ENCODE measurements around the gene DNM2. TPM values are rescaled to one million over a fixed set of nuclear protein-coding genes. Genes with fewer than 3 reads are reported as not detected.

Gene DNM2
- total and polyA plus RNA-seq, 2 of the 13 experiments (the other 11 are each of a cell fraction or from before 2014, with no cell fraction given) = 41.7 to 59.8 TPM

- TF ChIP-seq SP1 (IDR thresholded peaks at IDR 0.05) (no peak), SP1 (CRISPR knock-in tag; IDR thresholded peaks at IDR 0.05) (no peak), ZNF563 (CRISPR knock-in tag; IDR thresholded peaks at IDR 0.05) (peak; percentile 23; the same call in 1 of the 2 replicates), HCFC1 (IDR thresholded peaks at IDR 0.05; ENCODE audit: low read depth, low read length) (no peak), AHR (CRISPR knock-in tag; IDR thresholded peaks at IDR 0.05) (peak; percentile 29; the same call in 1 of the 2 replicates), KLF16 (CRISPR knock-in tag; IDR thresholded peaks at IDR 0.05) (0 out of 4 replicates have a peak, but pooled peaks of 1 of the 2 experiments have one; percentile 42), THAP11 (CRISPR knock-in tag; IDR thresholded peaks at IDR 0.05) (peak; percentile 30; the same call in 1 of the 2 replicates), ZNF484 (CRISPR knock-in tag; IDR thresholded peaks at IDR 0.05; ENCODE audit: borderline replicate concordance, low read depth) (no peak), ZNF670 (CRISPR knock-in tag; IDR thresholded peaks at IDR 0.05; ENCODE audit: borderline replicate concordance) (peak; percentile 90), ZNF264 (CRISPR knock-in tag; IDR thresholded peaks at IDR 0.05) (peak; percentile 54), ZNF468 (CRISPR knock-in tag; IDR thresholded peaks at IDR 0.05) (no peak)
- TF ChIP-seq, protein P1, sequence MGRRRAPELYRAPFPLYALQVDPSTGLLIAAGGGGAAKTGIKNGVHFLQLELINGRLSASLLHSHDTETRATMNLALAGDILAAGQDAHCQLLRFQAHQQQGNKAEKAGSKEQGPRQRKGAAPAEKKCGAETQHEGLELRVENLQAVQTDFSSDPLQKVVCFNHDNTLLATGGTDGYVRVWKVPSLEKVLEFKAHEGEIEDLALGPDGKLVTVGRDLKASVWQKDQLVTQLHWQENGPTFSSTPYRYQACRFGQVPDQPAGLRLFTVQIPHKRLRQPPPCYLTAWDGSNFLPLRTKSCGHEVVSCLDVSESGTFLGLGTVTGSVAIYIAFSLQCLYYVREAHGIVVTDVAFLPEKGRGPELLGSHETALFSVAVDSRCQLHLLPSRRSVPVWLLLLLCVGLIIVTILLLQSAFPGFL (CRISPR knock-in tag; IDR thresholded peaks at IDR 0.05) = no peak
- TF ChIP-seq, protein P2, sequence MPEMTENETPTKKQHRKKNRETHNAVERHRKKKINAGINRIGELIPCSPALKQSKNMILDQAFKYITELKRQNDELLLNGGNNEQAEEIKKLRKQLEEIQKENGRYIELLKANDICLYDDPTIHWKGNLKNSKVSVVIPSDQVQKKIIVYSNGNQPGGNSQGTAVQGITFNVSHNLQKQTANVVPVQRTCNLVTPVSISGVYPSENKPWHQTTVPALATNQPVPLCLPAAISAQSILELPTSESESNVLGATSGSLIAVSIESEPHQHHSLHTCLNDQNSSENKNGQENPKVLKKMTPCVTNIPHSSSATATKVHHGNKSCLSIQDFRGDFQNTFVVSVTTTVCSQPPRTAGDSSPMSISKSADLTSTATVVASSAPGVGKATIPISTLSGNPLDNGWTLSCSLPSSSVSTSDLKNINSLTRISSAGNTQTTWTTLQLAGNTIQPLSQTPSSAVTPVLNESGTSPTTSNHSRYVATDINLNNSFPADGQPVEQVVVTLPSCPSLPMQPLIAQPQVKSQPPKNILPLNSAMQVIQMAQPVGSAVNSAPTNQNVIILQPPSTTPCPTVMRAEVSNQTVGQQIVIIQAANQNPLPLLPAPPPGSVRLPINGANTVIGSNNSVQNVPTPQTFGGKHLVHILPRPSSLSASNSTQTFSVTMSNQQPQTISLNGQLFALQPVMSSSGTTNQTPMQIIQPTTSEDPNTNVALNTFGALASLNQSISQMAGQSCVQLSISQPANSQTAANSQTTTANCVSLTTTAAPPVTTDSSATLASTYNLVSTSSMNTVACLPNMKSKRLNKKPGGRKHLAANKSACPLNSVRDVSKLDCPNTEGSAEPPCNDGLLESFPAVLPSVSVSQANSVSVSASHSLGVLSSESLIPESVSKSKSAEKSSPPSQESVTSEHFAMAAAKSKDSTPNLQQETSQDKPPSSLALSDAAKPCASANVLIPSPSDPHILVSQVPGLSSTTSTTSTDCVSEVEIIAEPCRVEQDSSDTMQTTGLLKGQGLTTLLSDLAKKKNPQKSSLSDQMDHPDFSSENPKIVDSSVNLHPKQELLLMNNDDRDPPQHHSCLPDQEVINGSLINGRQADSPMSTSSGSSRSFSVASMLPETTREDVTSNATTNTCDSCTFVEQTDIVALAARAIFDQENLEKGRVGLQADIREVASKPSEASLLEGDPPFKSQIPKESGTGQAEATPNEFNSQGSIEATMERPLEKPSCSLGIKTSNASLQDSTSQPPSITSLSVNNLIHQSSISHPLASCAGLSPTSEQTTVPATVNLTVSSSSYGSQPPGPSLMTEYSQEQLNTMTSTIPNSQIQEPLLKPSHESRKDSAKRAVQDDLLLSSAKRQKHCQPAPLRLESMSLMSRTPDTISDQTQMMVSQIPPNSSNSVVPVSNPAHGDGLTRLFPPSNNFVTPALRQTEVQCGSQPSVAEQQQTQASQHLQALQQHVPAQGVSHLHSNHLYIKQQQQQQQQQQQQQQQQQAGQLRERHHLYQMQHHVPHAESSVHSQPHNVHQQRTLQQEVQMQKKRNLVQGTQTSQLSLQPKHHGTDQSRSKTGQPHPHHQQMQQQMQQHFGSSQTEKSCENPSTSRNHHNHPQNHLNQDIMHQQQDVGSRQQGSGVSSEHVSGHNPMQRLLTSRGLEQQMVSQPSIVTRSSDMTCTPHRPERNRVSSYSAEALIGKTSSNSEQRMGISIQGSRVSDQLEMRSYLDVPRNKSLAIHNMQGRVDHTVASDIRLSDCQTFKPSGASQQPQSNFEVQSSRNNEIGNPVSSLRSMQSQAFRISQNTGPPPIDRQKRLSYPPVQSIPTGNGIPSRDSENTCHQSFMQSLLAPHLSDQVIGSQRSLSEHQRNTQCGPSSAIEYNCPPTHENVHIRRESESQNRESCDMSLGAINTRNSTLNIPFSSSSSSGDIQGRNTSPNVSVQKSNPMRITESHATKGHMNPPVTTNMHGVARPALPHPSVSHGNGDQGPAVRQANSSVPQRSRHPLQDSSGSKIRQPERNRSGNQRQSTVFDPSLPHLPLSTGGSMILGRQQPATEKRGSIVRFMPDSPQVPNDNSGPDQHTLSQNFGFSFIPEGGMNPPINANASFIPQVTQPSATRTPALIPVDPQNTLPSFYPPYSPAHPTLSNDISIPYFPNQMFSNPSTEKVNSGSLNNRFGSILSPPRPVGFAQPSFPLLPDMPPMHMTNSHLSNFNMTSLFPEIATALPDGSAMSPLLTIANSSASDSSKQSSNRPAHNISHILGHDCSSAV (CRISPR knock-in tag; IDR thresholded peaks at IDR 0.05; ENCODE audit: borderline replicate concordance) = no peak
- TF ChIP-seq, protein P3, sequence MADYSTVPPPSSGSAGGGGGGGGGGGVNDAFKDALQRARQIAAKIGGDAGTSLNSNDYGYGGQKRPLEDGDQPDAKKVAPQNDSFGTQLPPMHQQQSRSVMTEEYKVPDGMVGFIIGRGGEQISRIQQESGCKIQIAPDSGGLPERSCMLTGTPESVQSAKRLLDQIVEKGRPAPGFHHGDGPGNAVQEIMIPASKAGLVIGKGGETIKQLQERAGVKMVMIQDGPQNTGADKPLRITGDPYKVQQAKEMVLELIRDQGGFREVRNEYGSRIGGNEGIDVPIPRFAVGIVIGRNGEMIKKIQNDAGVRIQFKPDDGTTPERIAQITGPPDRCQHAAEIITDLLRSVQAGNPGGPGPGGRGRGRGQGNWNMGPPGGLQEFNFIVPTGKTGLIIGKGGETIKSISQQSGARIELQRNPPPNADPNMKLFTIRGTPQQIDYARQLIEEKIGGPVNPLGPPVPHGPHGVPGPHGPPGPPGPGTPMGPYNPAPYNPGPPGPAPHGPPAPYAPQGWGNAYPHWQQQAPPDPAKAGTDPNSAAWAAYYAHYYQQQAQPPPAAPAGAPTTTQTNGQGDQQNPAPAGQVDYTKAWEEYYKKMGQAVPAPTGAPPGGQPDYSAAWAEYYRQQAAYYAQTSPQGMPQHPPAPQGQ (CRISPR knock-in tag; IDR thresholded peaks at IDR 0.05; ENCODE audit: borderline replicate concordance) = no peak
- TF ChIP-seq, protein P4, sequence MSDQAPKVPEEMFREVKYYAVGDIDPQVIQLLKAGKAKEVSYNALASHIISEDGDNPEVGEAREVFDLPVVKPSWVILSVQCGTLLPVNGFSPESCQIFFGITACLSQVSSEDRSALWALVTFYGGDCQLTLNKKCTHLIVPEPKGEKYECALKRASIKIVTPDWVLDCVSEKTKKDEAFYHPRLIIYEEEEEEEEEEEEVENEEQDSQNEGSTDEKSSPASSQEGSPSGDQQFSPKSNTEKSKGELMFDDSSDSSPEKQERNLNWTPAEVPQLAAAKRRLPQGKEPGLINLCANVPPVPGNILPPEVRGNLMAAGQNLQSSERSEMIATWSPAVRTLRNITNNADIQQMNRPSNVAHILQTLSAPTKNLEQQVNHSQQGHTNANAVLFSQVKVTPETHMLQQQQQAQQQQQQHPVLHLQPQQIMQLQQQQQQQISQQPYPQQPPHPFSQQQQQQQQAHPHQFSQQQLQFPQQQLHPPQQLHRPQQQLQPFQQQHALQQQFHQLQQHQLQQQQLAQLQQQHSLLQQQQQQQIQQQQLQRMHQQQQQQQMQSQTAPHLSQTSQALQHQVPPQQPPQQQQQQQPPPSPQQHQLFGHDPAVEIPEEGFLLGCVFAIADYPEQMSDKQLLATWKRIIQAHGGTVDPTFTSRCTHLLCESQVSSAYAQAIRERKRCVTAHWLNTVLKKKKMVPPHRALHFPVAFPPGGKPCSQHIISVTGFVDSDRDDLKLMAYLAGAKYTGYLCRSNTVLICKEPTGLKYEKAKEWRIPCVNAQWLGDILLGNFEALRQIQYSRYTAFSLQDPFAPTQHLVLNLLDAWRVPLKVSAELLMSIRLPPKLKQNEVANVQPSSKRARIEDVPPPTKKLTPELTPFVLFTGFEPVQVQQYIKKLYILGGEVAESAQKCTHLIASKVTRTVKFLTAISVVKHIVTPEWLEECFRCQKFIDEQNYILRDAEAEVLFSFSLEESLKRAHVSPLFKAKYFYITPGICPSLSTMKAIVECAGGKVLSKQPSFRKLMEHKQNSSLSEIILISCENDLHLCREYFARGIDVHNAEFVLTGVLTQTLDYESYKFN (CRISPR knock-in tag; conservative IDR thresholded peaks at IDR 0.05) = peak; percentile 87
Measured at GRCh38 chr19:10748927-10749434, 31.1 kb downstream of the DNM2 start (continued).

Data from HepG2 (cell line).